HCT116 (cell line): Measurements from ENCODE around the gene TNFRSF14. TPM values are rescaled to one million over a fixed set of nuclear protein-coding genes. Genes with fewer than 3 reads are reported as not detected.

Experiments used
- ATAC-seq: fragments of 200-7000 bp; cut with Tn5 transposase; 2 replicates; pipeline ENCODE4 v1.9.1; 2020; ENCODE audit warnings: mild to moderate bottlenecking, moderate library complexity
- BruUV-seq: library from RNA; stranded (reverse); fragments of 400-500 nt; replicated peaks from 2 replicates; lab custom pipeline; 2021; lab: Mats Ljungman, UMichigan
- CTCF ChIA-PET: fragments of 300-600 bp; sonication (Branson Sonifier 250); formaldehyde crosslinking; loops from one replicate; lab custom pipeline; 2021; ENCODE audit warnings: antibody characterized with exemption; lab: Charles Lee
- POLR2A ChIA-PET: fragments of 300-600, 350-600 bp; sonication (Branson Sonifier 250); formaldehyde crosslinking; loops from one replicate; lab custom pipeline; 2021; ENCODE audit warnings: antibody characterized with exemption; lab: Charles Lee
- RAD21 ChIA-PET, 2 experiments: fragments of 300-600 bp; sonication (Branson Sonifier 250); formaldehyde crosslinking; loops; one replicate each; lab custom pipeline; 2023; ENCODE audit warnings: low total read pairs in 2 of 2; ENCODE audit not compliant: uncharacterized antibody in 2 of 2, unreplicated experiment in 2 of 2, low non-redundant PET in 1 of 2; lab: Charles Lee
- DNase-seq: peaks from one replicate; pipeline ENCODE4 v3.0.0-alpha.2; 2010; ENCODE audit warnings: low read depth, low spot score
- H2AFZ ChIP-seq: fragments of 200-600 bp; shearing (Covaris generic), sonication (generic); 2 replicates; pipeline ENCODE4 v1.6.1; 2017; ENCODE audit warnings: low read depth, mixed run types, mixed read lengths, antibody characterized with exemption, low read length; ENCODE audit not compliant: poor library complexity, severe bottlenecking
- H3K27ac ChIP-seq: 2 replicates; pipeline ENCODE4 v1.5.1; 2012; ENCODE audit warnings: low read depth, low read length
- H3K27me3 ChIP-seq: fragments of 200-600 bp; sonication (generic); 2 replicates; pipeline ENCODE4 v1.6.1; 2016; ENCODE audit warnings: mixed run types, low read length, mixed read lengths; ENCODE audit not compliant: insufficient read depth
- H3K36me3 ChIP-seq, 2 experiments: fragments of 200-500 bp in 1 of 2; fragments of 200-600 bp in 1 of 2; sonication (Bioruptor generic) in 1 of 2; sonication (generic) in 1 of 2; 2 replicates each; pipeline versions ENCODE4 v1.5.1 to v1.6.1; 2014 to 2016; ENCODE audit warnings: low read length in 2 of 2, inconsistent platforms in 1 of 2, mixed read lengths in 1 of 2, mixed run types in 1 of 2; ENCODE audit not compliant: insufficient read depth in 2 of 2, control insufficient read depth in 1 of 2
- H3K4me1 ChIP-seq, 2 experiments: fragments of 200-600 bp in 1 of 2; sonication (generic) in 1 of 2; 2 replicates each; pipeline versions ENCODE4 v1.5.1 to v1.6.1; 2012 to 2017; ENCODE audit warnings: low read length in 2 of 2, inconsistent platforms in 1 of 2, mild to moderate bottlenecking in 1 of 2, mixed read lengths in 1 of 2, mixed run types in 1 of 2, moderate library complexity in 1 of 2; ENCODE audit not compliant: insufficient read depth in 2 of 2, control insufficient read depth in 1 of 2
- H3K4me2 ChIP-seq: fragments of 200-600 bp; sonication (generic); 2 replicates; pipeline ENCODE4 v1.6.1; 2017; ENCODE audit warnings: mixed run types, low read length, mixed read lengths
- H3K4me3 ChIP-seq, 2 experiments: fragments of 200-600 bp in 1 of 2; sonication (generic) in 1 of 2; replicated peaks in 1 of 2; 2 replicates each; pipeline ENCODE4 v1.5.1; 2011 to 2016; ENCODE audit warnings: low read length in 2 of 2, control low read depth in 1 of 2, low read depth in 1 of 2, mild to moderate bottlenecking in 1 of 2, mixed read lengths in 1 of 2, mixed run types in 1 of 2
- H3K79me2 ChIP-seq: fragments of 200-600 bp; sonication (generic); 2 replicates; pipeline ENCODE4 v1.6.1; 2017; ENCODE audit warnings: mild to moderate bottlenecking, mixed run types, low read length, moderate library complexity, mixed read lengths; ENCODE audit not compliant: insufficient read depth
- H3K9ac ChIP-seq: fragments of 200-600 bp; sonication (generic); 2 replicates; pipeline ENCODE4 v1.6.1; 2016; ENCODE audit warnings: low read length, mixed read lengths
- H3K9me2 ChIP-seq: fragments of 200-600 bp; sonication (generic), shearing (Covaris generic); 2 replicates; pipeline ENCODE4 v1.6.1; 2017; ENCODE audit warnings: mixed run types, mild to moderate bottlenecking, moderate library complexity; ENCODE audit not compliant: insufficient read depth
- H3K9me3 ChIP-seq, 2 experiments: fragments of 200-500 bp in 1 of 2; fragments of 200-600 bp in 1 of 2; sonication (Bioruptor generic) in 1 of 2; sonication (generic) in 1 of 2; 2 replicates each; pipeline ENCODE4 v1.6.1; 2014 to 2017; ENCODE audit warnings: low read length in 2 of 2, mixed read lengths in 2 of 2, inconsistent platforms in 1 of 2, low read depth in 1 of 2, mild to moderate bottlenecking in 1 of 2, mixed run types in 1 of 2, moderate library complexity in 1 of 2; ENCODE audit not compliant: control insufficient read depth in 1 of 2, insufficient read depth in 1 of 2
- H4K20me1 ChIP-seq: fragments of 200-600 bp; sonication (generic), shearing (Covaris generic); 2 replicates; pipeline ENCODE4 v1.6.1; 2017; ENCODE audit warnings: mixed run types, mild to moderate bottlenecking, moderate library complexity; ENCODE audit not compliant: insufficient read depth
- EGR1 ChIP-seq: IDR thresholded peaks from 2 replicates; pipeline ENCODE4 v1.6.1; 2012; ENCODE audit warnings: low read depth
- ELF1 ChIP-seq: IDR thresholded peaks from 2 replicates; pipeline ENCODE4 v1.6.1; 2012; ENCODE audit warnings: low read depth, borderline replicate concordance
- FOSL1 ChIP-seq: IDR thresholded peaks from 2 replicates; pipeline ENCODE4 v1.6.1; 2012; ENCODE audit warnings: low read depth
- JUND ChIP-seq: IDR thresholded peaks from 2 replicates; pipeline ENCODE4 v1.6.1; 2012
- POLR2AphosphoS5 ChIP-seq: IDR thresholded peaks from 2 replicates; pipeline ENCODE4 v1.6.1; 2011; ENCODE audit warnings: mild to moderate bottlenecking, low read depth, low read length, moderate library complexity
- SIN3A ChIP-seq: IDR thresholded peaks from 2 replicates; pipeline ENCODE4 v1.6.1; 2012; ENCODE audit warnings: low read depth
- SP1 ChIP-seq: IDR thresholded peaks from 2 replicates; pipeline ENCODE4 v1.6.1; 2012; ENCODE audit warnings: low read depth
- TCF7L2 ChIP-seq: IDR thresholded peaks from 2 replicates; pipeline ENCODE4 v1.7.0; 2011; ENCODE audit warnings: borderline replicate concordance, inconsistent platforms; ENCODE audit not compliant: insufficient read depth, insufficient read length; ENCODE audit errors: extremely low read depth
- ZNF274 ChIP-seq: fragments of 200-500 bp; sonication (Bioruptor generic); IDR thresholded peaks from 2 replicates; pipeline ENCODE4 v1.6.1; 2014; ENCODE audit warnings: mild to moderate bottlenecking, low read depth, low read length, inconsistent platforms
- intact Hi-C: fragments of 100-400 bp; cut with micrococcal nuclease; formaldehyde crosslinking; loops from 2 replicates; pipeline ENCODE4 v1.10.0; 2022
- total RNA-seq: library from RNA; stranded (reverse); gene quantifications from one replicate; pipeline ENCODE4 v1.2.1, GENCODE V29; 2021; ENCODE audit not compliant: unreplicated experiment

Gene TNFRSF14
- total RNA-seq, 1 experiment from 2014 or later: 0.66 TPM

DNA sequence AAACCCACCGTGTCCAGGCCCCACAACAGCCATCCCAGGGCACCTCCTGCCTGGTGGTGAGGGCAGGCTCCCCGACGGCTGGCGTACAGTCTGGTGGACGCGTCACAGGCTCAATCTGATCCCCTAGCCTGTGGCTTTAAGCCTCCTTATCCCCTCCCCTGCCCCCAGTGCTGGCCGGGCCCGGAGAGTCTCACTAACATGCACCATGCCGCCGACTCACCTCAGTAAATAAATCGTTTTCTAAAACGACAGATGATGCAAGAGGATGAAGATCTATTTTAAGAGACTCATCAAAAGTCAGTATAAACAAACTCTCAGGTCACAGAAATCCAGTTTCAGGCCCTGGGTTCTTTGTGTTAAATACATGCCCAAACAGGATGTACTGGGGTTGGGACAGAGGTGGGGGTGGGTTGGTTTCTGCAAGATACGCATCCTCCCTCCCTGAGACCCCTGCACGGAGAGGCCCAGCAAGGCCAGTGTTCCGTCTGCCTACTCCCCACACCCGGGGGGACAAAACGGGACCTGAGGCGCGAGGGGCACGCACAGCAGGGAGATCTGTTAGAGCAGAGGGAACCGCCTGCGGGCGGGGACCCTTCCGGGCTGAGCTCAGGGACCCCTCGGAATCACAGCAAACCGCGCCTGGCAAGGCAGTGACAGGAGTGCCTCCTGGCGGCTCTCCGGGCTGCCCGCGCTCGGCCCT, 32.8 kb upstream of the TNFRSF14 start:
- CTCF ChIA-PET: no interaction called here
- RAD21 ChIA-PET: no interaction called here
- H4K20me1 ChIP-seq: peaks cover 8% of the 10 kb centered on the region; the same call in 1 of the 2 replicates
- DNase-seq: no peak
- no peaks in the 10 kb centered on the region for H3K27me3 ChIP-seq
- H3K4me3 ChIP-seq: no peak overlapping the region
- H2AFZ ChIP-seq: no peak overlapping the region
- ATAC-seq: no peak
- POLR2A ChIA-PET: no interaction called here
- peaks cover 8 to 12% of the 10 kb centered on the region in 2 experiments; a peak in 3 of 4 replicates for H3K36me3 ChIP-seq
- no TSS peak for BruUV-seq
- no peaks in the 10 kb centered on the region for H3K9me3 ChIP-seq
- intact Hi-C loops: no loop called here
- no peaks in the 10 kb centered on the region for H3K9me2 ChIP-seq
- H3K9ac ChIP-seq: no peak overlapping the region
- no peak for TF ChIP-seq ELF1
- no peak for TF ChIP-seq FOSL1
- TF ChIP-seq SP1: no peak
- TF ChIP-seq SIN3A: no peak
- TF ChIP-seq ZNF274: no peak
- no peak for TF ChIP-seq JUND
- no peak for TF ChIP-seq EGR1
- TF ChIP-seq POLR2AphosphoS5: no peak
- TF ChIP-seq TCF7L2: no peak
- TF ChIP-seq, all 23 proteins: peak for 0
- no peak overlapping the region for H3K27ac ChIP-seq
- H3K79me2 ChIP-seq: peaks cover 50% of the 10 kb centered on the region
- H3K4me1 ChIP-seq: peaks cover 15 to 20% of the 10 kb centered on the region in 2 experiments; a peak in 3 of 4 replicates
- H3K4me2 ChIP-seq: no peak overlapping the region
